NT2/D1 (cell line): Measurements from ENCODE around the gene MYOC.

Source experiments
- SUZ12 ChIP-seq: IDR thresholded peaks from 2 replicates; pipeline ENCODE4 v1.6.1; 2011; ENCODE audit not compliant: insufficient read length, insufficient read depth; ENCODE audit errors: extremely low read depth
- YY1 ChIP-seq: IDR thresholded peaks from 2 replicates; pipeline ENCODE4 v1.6.1; 2011; ENCODE audit not compliant: insufficient read length, insufficient read depth
- ZNF274 ChIP-seq: IDR thresholded peaks from 2 replicates; pipeline ENCODE4 v1.6.1; 2011; ENCODE audit warnings: mild to moderate bottlenecking, low read depth, low read length

- TF ChIP-seq ZNF274 (no peak), SUZ12 (no peak), YY1 (no peak)
These were observed 18.3 kb upstream of the MYOC start for GRCh38 chr1:171670739-171671138.
